Measurements from ENCODE around the gene FGL2.

DNA sequence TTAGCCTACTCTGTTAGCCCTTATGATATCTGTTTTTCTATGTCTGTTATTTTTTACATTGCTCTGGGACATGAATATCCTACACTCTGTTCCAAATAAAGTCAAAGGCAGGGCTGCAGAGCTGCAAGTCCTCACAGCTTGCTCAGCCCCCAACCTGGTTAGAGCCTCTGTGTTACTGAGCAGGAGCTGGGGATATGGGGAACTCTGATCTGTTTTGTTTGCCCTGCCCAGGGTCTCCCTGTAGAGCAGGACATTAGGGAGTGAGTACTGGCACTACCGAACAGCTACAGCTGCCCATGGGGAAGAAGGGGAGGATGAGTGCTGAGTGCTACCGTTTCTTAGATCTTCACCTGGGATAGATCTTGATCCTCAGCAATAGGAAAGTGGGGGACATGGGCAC is 32.8 kb upstream of the FGL2 start:
- TF ChIP-seq, protein P1, sequence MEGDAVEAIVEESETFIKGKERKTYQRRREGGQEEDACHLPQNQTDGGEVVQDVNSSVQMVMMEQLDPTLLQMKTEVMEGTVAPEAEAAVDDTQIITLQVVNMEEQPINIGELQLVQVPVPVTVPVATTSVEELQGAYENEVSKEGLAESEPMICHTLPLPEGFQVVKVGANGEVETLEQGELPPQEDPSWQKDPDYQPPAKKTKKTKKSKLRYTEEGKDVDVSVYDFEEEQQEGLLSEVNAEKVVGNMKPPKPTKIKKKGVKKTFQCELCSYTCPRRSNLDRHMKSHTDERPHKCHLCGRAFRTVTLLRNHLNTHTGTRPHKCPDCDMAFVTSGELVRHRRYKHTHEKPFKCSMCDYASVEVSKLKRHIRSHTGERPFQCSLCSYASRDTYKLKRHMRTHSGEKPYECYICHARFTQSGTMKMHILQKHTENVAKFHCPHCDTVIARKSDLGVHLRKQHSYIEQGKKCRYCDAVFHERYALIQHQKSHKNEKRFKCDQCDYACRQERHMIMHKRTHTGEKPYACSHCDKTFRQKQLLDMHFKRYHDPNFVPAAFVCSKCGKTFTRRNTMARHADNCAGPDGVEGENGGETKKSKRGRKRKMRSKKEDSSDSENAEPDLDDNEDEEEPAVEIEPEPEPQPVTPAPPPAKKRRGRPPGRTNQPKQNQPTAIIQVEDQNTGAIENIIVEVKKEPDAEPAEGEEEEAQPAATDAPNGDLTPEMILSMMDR (IDR thresholded peaks at IDR 0.05): no peak
- TF ChIP-seq POLR2AphosphoS5 (IDR thresholded peaks at IDR 0.05) (no peak), EP300 (IDR thresholded peaks at IDR 0.05) (no peak)

Measured in esophagus muscularis mucosa (tissue), 4 donors.